Liver (tissue), 9 donors: ENCODE data around the gene KIF6. TPM values are rescaled to one million over a fixed set of nuclear protein-coding genes. Genes with fewer than 3 reads are reported as not detected.

Source experiments
- DNase-seq: peaks from one replicate; pipeline ENCODE4 v3.0.0-alpha.2; 2017; ENCODE audit warnings: low spot score
- H3K27ac ChIP-seq, 2 donors: one replicate each; pipeline ENCODE4 v1.7.0; 2013; ENCODE audit warnings: inconsistent platforms in 2 of 2, low read length in 2 of 2, control low read depth in 1 of 2, low read depth in 1 of 2, mild to moderate bottlenecking in 1 of 2
- H3K27me3 ChIP-seq, 4 donors: one replicate each; pipeline versions ENCODE4 v1.6.1 to v1.7.0; 2013; ENCODE audit warnings: low read length in 3 of 4, inconsistent platforms in 1 of 4, mild to moderate bottlenecking in 1 of 4, moderate library complexity in 1 of 4; ENCODE audit not compliant: control insufficient read depth in 4 of 4, insufficient read depth in 4 of 4
- H3K36me3 ChIP-seq, 4 donors: one replicate each; pipeline versions ENCODE4 v1.6.1 to v1.7.0; 2013; ENCODE audit warnings: low read length in 3 of 4, mild to moderate bottlenecking in 3 of 4, low read depth in 1 of 4, moderate library complexity in 1 of 4; ENCODE audit not compliant: control insufficient read depth in 4 of 4, insufficient read depth in 3 of 4
- H3K4me1 ChIP-seq, 4 donors: one replicate each; pipeline versions ENCODE4 v1.6.1 to v1.7.0; 2013; ENCODE audit warnings: low read length in 3 of 4, mild to moderate bottlenecking in 3 of 4, moderate library complexity in 1 of 4; ENCODE audit not compliant: control insufficient read depth in 4 of 4, insufficient read depth in 4 of 4
- H3K4me3 ChIP-seq, 3 donors: one replicate each; pipeline versions ENCODE4 v1.6.1 to v1.7.0; 2013; ENCODE audit warnings: low read length in 3 of 3, control low read depth in 1 of 3, low read depth in 1 of 3, mild to moderate bottlenecking in 1 of 3
- H3K9ac ChIP-seq, 2 donors: one replicate each; pipeline ENCODE4 v1.7.0; 2013; ENCODE audit warnings: low read length in 2 of 2, mild to moderate bottlenecking in 2 of 2, moderate library complexity in 2 of 2, control low read depth in 1 of 2, low read depth in 1 of 2
- H3K9me3 ChIP-seq, 4 donors: one replicate each; pipeline versions ENCODE4 v1.6.1 to v1.7.0; 2013; ENCODE audit warnings: low read length in 3 of 4; ENCODE audit not compliant: control insufficient read depth in 4 of 4
- ATF3 ChIP-seq: IDR thresholded peaks from 2 replicates; pipeline ENCODE4 v1.6.1; 2016; ENCODE audit warnings: antibody characterized with exemption
- CTCF ChIP-seq: fragments of 150-350 bp; IDR thresholded peaks from 2 replicates; pipeline ENCODE4 v1.5.1; 2017; ENCODE audit warnings: improper control_type of control experiment, low read depth, low read length; ENCODE audit not compliant: missing input control
- EGR1 ChIP-seq, 2 donors: IDR thresholded peaks; 2 replicates each; pipeline ENCODE4 v1.6.1; 2016 to 2018; ENCODE audit warnings: antibody characterized with exemption in 2 of 2, low read depth in 2 of 2
- FOXA1 ChIP-seq: IDR thresholded peaks from 2 replicates; pipeline ENCODE4 v1.6.1; 2016; ENCODE audit warnings: antibody characterized with exemption
- FOXA2 ChIP-seq: IDR thresholded peaks from 2 replicates; pipeline ENCODE4 v1.6.1; 2016; ENCODE audit warnings: antibody characterized with exemption
- GABPA ChIP-seq, 2 donors: IDR thresholded peaks in 1 of 2; conservative IDR thresholded peaks in 1 of 2; 2 replicates each; pipeline ENCODE4 v1.6.1; 2016; ENCODE audit warnings: antibody characterized with exemption in 2 of 2, mild to moderate bottlenecking in 1 of 2, moderate library complexity in 1 of 2
- HNF4A ChIP-seq, 2 donors: conservative IDR thresholded peaks; 2 replicates each; pipeline ENCODE4 v1.6.1; 2016; ENCODE audit warnings: antibody characterized with exemption in 2 of 2, mild to moderate bottlenecking in 2 of 2
- HNF4G ChIP-seq: IDR thresholded peaks from 2 replicates; pipeline ENCODE4 v1.6.1; 2016; ENCODE audit warnings: antibody characterized with exemption
- JUND ChIP-seq, 2 donors: IDR thresholded peaks; 2 replicates each; pipeline ENCODE4 v1.6.1; 2016; ENCODE audit warnings: antibody characterized with exemption in 2 of 2
- NR2F2 ChIP-seq: IDR thresholded peaks from 2 replicates; pipeline ENCODE4 v1.6.1; 2016; ENCODE audit warnings: antibody characterized with exemption
- RAD21 ChIP-seq, 2 donors: IDR thresholded peaks; 2 replicates each; pipeline ENCODE4 v1.6.1; 2016; ENCODE audit warnings: antibody characterized with exemption in 2 of 2, mild to moderate bottlenecking in 2 of 2
- RXRA ChIP-seq, 2 donors: IDR thresholded peaks; 2 replicates each; pipeline ENCODE4 v1.6.1; 2017 to 2018; ENCODE audit warnings: antibody characterized with exemption in 2 of 2, mild to moderate bottlenecking in 1 of 2
- SP1 ChIP-seq: IDR thresholded peaks from 2 replicates; pipeline ENCODE4 v1.6.1; 2018; ENCODE audit warnings: antibody characterized with exemption, mild to moderate bottlenecking
- TAF1 ChIP-seq: conservative IDR thresholded peaks from 2 replicates; pipeline ENCODE4 v1.6.1; 2016; ENCODE audit warnings: antibody characterized with exemption, mild to moderate bottlenecking
- YY1 ChIP-seq: IDR thresholded peaks from 2 replicates; pipeline ENCODE4 v1.6.1; 2016; ENCODE audit warnings: antibody characterized with exemption, mild to moderate bottlenecking
- ZBTB33 ChIP-seq: IDR thresholded peaks from 2 replicates; pipeline ENCODE4 v1.6.1; 2016; ENCODE audit warnings: antibody characterized with exemption
- WGBS: extraction: QIAGEN DNeasy Blood & Tissue Kit; methylation state at CpG from one replicate; pipeline ENCODE4 v1.1.7; 2013; 5-methylcytosine and 5-hydroxymethylcytosine counted together
- polyA plus RNA-seq, 2 donors: library from polyadenylated mRNA; stranded (reverse) in 1 of 2; unstranded in 1 of 2; fragments of 200-250 nt in 1 of 2; fragments of >200 nt in 1 of 2; fragmentation: Nextera tagmentation in 1 of 2; extraction: Ambion mirVana in 1 of 2; gene quantifications; one replicate each; pipeline versions ENCODE4 v1.2.1 to v1.2.3, GENCODE V29; 2013 to 2015
- total RNA-seq, 2 donors: library from RNA; depleted of rRNA; stranded (reverse); fragments of >200 nt; gene quantifications; one replicate each; pipeline ENCODE4 v1.2.3, GENCODE V29; 2014
- TF ChIP-seq, protein P1 (sequence below): IDR thresholded peaks from 2 replicates; pipeline ENCODE4 v1.6.1; 2016; ENCODE audit warnings: antibody characterized with exemption
- TF ChIP-seq, protein P2 (sequence below): IDR thresholded peaks from 2 replicates; pipeline ENCODE4 v1.6.1; 2016; ENCODE audit warnings: antibody characterized with exemption, mild to moderate bottlenecking
- donor health status: healthy.
- donor health status: healthy.
- donor health status: healthy.
- donor health status: healthy.
- donor health status: healthy.

The KIF6 gene
- total and polyA plus RNA-seq, 4 donors: 0.17 to 7.5 (median 0.29) TPM

DNA sequence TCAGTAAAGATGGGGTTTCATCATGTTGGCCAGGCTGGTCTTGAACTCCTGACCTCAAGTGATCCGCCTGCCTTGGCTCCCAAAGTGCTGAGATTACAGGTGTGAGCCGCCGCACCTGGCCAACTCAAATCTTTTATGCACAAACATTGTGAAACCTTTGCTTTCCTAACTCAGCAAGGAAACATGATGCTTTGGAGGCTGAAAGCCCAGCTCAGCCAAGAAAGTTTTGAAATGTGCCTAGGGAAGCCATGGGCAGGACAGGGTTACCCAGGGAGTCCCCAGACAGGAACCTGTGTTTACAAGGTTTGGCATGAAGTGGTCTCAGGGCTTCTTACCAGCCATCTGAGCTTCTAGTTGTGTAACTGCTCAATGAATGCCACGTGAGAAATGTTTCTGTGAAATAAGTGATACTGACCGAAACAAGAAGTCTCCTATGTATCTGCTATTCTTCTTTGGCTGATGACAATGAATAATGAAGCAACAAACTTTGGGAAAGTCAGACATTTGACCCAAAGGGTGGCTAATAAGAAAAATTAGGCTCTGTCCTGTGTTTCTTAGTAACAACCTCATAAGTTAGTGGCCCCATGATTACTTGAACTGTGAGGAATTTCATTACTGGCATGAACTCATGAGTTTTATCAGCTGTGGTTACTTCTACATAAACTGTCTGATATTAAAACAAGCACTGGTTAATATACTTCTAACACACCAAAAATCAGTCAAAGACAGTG, 163.5 kb downstream of the KIF6 start:
- peaks cover 0 to 8% (median under 1%) of the 10 kb centered on the region in 4 donors for H3K4me1 ChIP-seq
- no peaks in the 10 kb centered on the region for H3K9me3 ChIP-seq
- no peaks in the 10 kb centered on the region for H3K27me3 ChIP-seq
- 33% methylated on average over 5 of the region's 5 CpGs for WGBS
- TF ChIP-seq HNF4G (no peak), GABPA (IDR thresholded peaks at IDR 0.05 in 1 of 2, conservative IDR thresholded peaks at IDR 0.05 in 1 of 2) (no peak), HNF4A (conservative IDR thresholded peaks at IDR 0.05) (peak; percentile 43 to 52), ATF3 (no peak), YY1 (peak; percentile 24), RXRA (IDR thresholded peaks at IDR 0.05) (peak; percentile 55 to 69), JUND (IDR thresholded peaks at IDR 0.05) (peak in 1 of 2 donors; percentile 14), SP1 (peak; percentile 7), FOXA1 (no peak), RAD21 (IDR thresholded peaks at IDR 0.05) (no peak), ZBTB33 (no peak), NR2F2 (peak; percentile 54), EGR1 (IDR thresholded peaks at IDR 0.05; ENCODE audit: low read depth in 2 of 2) (no peak)
- TF ChIP-seq, protein P1, sequence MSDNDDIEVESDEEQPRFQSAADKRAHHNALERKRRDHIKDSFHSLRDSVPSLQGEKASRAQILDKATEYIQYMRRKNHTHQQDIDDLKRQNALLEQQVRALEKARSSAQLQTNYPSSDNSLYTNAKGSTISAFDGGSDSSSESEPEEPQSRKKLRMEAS: peak; percentile 27
- TF ChIP-seq, protein P2, sequence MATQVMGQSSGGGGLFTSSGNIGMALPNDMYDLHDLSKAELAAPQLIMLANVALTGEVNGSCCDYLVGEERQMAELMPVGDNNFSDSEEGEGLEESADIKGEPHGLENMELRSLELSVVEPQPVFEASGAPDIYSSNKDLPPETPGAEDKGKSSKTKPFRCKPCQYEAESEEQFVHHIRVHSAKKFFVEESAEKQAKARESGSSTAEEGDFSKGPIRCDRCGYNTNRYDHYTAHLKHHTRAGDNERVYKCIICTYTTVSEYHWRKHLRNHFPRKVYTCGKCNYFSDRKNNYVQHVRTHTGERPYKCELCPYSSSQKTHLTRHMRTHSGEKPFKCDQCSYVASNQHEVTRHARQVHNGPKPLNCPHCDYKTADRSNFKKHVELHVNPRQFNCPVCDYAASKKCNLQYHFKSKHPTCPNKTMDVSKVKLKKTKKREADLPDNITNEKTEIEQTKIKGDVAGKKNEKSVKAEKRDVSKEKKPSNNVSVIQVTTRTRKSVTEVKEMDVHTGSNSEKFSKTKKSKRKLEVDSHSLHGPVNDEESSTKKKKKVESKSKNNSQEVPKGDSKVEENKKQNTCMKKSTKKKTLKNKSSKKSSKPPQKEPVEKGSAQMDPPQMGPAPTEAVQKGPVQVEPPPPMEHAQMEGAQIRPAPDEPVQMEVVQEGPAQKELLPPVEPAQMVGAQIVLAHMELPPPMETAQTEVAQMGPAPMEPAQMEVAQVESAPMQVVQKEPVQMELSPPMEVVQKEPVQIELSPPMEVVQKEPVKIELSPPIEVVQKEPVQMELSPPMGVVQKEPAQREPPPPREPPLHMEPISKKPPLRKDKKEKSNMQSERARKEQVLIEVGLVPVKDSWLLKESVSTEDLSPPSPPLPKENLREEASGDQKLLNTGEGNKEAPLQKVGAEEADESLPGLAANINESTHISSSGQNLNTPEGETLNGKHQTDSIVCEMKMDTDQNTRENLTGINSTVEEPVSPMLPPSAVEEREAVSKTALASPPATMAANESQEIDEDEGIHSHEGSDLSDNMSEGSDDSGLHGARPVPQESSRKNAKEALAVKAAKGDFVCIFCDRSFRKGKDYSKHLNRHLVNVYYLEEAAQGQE: peak; percentile 20
- no peak overlapping the region for H3K9ac ChIP-seq
- H3K36me3 ChIP-seq: no peaks in the 10 kb centered on the region
- H3K4me3 ChIP-seq: no peak overlapping the region
- no peak for DNase-seq
- no peak overlapping the region for H3K27ac ChIP-seq

DNA sequence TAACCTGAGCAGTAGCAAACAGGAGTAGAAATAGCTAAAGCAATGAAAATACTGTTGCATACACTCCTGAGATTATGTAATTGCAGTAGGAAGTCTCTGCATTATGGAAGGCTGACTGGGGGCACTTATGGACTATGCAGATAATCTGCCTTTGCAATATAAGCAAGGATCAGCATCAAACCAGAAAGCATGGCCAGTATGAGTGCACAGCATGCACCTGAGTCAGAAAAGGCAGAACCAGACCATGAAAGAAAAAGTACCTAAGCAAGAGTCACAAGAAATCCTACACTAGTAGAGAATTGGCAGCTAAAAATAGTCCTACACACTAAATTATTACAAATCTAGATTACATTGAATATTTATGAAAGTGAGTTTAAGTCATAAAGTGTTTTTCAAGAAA, 164.3 kb downstream of the KIF6 start:
- peaks cover 0 to 8% (median under 1%) of the 10 kb centered on the region in 4 donors for H3K4me1 ChIP-seq
- TF ChIP-seq SP1: no peak
- no peak for TF ChIP-seq NR2F2
- TF ChIP-seq CTCF: no peak
- no peak for TF ChIP-seq FOXA1
- no peak for TF ChIP-seq RAD21 (IDR thresholded peaks at IDR 0.05)
- no peak for TF ChIP-seq ZBTB33
- TF ChIP-seq, protein P1: no peak
- no peak for TF ChIP-seq JUND (IDR thresholded peaks at IDR 0.05)
- TF ChIP-seq TAF1: no peak
- no peak for TF ChIP-seq FOXA2
- no peak for TF ChIP-seq ATF3
- no peak for TF ChIP-seq RXRA (IDR thresholded peaks at IDR 0.05)
- no peak for TF ChIP-seq YY1
- TF ChIP-seq HNF4G: no peak

More for the DNA sequence above, 164.3 kb downstream of the KIF6 start:
- Histone ChIP-seq H3K27me3 (no peaks in the 10 kb centered on the region), H3K9ac (no peak overlapping the region), H3K27ac (no peak overlapping the region), H3K4me3 (no peak overlapping the region), H3K36me3 (no peaks in the 10 kb centered on the region), H3K9me3 (no peaks in the 10 kb centered on the region)
- no peak for DNase-seq
